GM18505 (cell line): Measurements from ENCODE around the gene TRIM15.

Experiments used
- ATAC-seq: cut with Tn5 transposase; IDR thresholded peaks from one replicate; pipeline ENCODE4 v1.9.1; 2021; ENCODE audit not compliant: unreplicated experiment
- POLR2A ChIP-seq: IDR thresholded peaks from 4 replicates; pipeline ENCODE4 v1.6.1; 2011; ENCODE audit warnings: borderline replicate concordance; ENCODE audit not compliant: insufficient read depth, insufficient read length; ENCODE audit errors: extremely low read depth

Gene TRIM15

DNA sequence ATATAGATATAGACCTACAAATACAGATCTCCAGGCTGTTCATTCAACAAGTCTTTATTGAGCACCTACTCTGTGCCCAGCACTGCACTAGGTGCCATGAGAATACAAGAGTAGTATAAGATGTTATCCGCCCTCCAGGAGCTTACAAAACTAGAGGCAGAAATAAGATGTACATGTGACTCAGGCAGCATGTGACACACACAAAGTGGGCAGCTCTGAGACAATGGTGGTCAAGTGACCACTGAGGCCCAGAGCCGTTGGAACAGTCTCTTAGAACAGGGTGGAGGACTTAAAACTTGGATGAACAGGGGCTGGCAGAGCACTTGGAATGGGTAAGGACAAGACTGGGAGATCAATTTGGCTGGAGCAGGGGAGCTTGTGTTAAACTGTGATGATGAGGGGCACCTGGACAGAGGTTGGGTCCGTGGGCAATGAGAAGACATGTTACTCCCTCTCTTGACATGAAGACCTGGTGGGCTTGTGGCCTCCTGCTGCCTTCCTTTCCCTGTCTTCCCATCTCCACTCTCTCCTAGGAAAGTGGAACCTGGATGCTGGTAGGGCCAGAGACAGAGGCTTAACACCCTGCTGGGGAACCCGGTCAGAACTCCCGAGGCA, 21.2 kb downstream of the TRIM15 start:
- TF ChIP-seq POLR2A, result no peak
- ATAC-seq, result no peak

GRCh38 chr6:30185846-30186484, 22.6 kb downstream of the TRIM15 start:
- no peak for ATAC-seq
- TF ChIP-seq POLR2A, result no peak

GRCh38 chr6:30188541-30188940, 25.2 kb downstream of the TRIM15 start:
- ATAC-seq, result no peak
- no peak for TF ChIP-seq POLR2A

- TF ChIP-seq POLR2A, result no peak
- ATAC-seq, result no peak
Observed at GRCh38 chr6:30192076-30192475, 28.7 kb downstream of the TRIM15 start.

DNA sequence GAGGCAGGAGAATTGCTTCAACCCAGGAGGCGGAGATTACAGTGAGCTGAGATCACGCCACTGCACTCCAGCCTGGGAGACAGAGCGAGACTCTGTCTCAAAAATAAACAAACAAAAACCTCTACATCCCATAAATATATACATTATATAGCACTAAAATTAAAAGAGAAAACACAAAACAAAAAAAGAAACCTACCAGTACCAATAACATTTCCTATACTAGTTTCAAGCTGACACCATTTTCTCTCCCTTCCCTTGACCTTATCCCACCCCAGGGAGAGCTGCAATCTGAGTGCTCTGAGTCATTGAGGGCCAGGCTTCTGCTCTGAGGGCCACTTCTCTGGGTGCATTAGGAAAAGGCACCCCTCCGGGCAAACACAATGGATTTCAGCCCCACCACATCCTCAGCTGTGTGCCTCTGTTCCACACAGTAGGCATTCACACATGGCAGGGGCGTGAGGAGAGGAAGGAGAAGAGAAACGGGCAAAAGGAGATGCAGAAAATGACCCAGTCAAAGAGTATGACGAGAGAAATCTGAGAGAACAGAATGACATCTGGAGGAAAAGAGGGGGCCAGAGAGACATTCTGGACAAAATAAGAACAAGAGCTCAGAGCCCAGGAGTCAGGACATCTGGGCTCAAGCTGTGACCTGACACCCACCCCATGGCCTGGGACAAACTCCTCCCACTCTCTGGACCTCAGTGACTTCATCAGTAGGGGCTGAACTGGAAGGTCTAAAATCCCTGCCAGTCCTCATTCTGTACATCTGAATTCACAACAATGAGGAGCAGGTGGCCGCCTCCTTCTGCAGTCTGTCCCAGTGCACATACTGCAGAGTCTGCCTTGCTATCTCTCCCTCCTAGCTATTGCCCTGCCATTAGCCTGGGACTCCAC, 31.7 kb downstream of the TRIM15 start:
- ATAC-seq, result no peak
- TF ChIP-seq POLR2A, result no peak

DNA sequence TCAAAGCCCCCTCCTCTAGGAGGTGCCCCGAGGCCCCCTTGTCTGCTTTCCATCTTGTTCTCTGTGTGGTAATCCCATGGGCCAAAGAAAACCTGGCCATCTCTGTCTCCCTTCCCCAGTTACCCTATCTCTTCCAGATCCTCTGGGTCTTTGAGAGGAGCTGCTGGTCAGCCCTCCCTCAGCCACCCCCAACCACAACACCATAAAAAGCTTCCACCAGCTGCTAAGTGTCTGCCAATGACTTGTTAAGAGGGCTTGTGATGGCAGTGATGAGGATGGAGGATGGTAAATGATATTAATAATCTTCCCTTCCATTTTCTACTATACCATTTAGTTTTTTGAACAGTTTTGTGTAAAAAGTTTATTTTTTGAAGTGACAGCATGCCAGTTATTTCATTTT, 32.6 kb downstream of the TRIM15 start:
- no peak for TF ChIP-seq POLR2A
- no peak for ATAC-seq

GRCh38 chr6:30196376-30196775, 33.0 kb downstream of the TRIM15 start:
- no peak for TF ChIP-seq POLR2A
- no peak for ATAC-seq

GRCh38 chr6:30198166-30199084, 35.1 kb downstream of the TRIM15 start:
- ATAC-seq, result no peak
- TF ChIP-seq POLR2A, result no peak

DNA sequence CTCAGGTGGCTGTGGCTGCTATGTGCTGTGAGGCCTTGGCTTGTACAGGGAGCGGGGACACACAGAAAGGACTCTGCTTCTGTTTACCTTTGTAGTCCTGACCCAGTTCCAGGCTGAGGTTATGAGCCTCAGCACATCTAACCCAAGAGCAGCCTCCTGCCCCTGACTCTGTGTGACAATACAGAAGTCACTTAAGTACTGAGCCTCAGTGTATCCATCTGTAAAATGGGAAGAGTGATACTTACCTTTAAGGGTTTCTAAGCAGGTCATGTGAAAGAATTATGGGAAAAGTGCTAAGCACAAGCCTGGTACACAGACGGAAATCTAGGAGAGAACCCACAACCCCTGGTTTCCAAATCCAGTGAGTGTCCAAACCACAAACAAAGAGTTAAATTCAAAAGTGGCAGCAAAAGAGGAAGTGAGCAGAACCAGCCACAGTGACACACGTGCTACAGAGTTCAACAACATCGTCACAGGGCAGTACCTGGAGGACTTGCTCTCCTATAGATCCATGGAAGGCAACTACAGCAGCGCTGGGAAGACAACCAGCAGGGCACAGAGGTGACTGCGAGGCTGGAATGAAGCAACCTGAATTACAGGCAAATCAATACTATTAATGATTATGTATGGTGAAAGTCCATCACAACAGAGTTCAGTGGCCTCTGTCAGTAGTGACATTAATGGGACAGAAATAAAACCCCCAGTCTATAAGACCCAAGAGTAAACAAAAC, 37.4 kb downstream of the TRIM15 start:
- peak; percentile 60 for ATAC-seq

GRCh38 chr6:30202366-30202765, 39.0 kb downstream of the TRIM15 start:
- ATAC-seq, result no peak
- TF ChIP-seq POLR2A, result no peak

More for the DNA sequence above, 37.4 kb downstream of the TRIM15 start:
- no peak for TF ChIP-seq POLR2A

GRCh38 chr6:30204116-30204515, 40.8 kb downstream of the TRIM15 start:
- no peak for TF ChIP-seq POLR2A
- no peak for ATAC-seq

DNA sequence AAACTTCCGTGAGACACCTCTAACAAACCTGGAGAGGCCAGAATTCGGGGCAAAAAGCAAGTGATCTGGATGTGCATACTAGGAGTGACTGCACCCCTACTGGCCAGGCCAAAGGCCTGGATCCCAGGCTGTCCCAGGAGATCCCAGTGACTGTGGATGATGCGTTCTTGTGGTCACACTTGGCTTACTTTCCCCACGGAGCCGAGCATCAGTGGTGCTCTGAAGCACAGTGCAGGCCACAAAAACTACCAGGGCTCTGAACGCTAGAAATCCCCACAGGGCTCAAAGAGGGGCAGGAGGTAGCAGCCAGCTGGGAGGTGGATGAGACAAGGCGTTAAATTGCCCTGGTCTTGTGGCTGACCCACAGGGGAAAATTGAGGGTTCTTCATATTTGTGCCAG, 42.8 kb downstream of the TRIM15 start:
- ATAC-seq, result no peak
- no peak for TF ChIP-seq POLR2A

DNA sequence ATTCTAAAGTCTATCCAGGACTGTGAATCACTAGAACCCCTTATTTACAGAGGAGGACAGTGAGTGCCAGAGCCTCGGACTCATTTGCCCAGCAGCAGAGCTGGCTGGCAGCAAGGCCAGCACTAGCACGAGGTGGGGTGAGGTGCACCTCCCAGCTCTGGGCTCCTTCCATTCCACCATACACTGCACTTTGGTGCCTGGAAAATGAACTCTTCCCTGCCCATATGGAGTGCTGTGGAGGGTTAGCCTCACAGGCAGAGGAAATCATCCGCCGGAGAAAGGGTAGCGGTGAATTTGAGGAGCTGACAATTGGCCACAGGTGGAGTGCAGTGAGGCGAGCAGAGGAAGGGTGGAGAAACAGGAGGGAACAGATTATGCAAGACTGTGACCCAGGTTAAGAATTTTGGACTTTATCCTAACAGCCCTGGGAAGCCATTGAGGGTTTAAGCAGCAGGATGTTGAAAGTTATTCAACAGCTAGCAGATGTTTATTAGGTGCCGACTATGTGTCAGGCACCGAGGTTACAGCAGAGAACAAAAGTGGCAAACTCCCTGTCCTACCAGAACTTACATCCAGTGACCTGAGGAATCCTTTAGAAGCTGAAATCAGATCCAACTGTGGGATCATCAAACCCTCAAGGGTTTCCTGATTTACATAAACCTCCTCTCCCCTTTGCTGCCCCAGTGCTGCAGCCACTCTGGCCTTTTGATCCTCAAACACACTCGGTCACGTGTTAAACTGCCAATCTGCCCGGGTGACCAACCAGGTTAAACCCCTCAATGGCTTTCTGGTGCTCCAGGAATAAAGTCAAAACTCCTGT, 43.7 kb downstream of the TRIM15 start:
- no peak for ATAC-seq
- no peak for TF ChIP-seq POLR2A
